ENCODE data around the gene DLGAP1. TPM values are rescaled to one million over a fixed set of nuclear protein-coding genes. Genes with fewer than 3 reads are reported as not detected.

The DLGAP1 gene
- total and polyA plus RNA-seq, 9 donors: 2.0 to 42.7 (median 3.8) TPM

DNA sequence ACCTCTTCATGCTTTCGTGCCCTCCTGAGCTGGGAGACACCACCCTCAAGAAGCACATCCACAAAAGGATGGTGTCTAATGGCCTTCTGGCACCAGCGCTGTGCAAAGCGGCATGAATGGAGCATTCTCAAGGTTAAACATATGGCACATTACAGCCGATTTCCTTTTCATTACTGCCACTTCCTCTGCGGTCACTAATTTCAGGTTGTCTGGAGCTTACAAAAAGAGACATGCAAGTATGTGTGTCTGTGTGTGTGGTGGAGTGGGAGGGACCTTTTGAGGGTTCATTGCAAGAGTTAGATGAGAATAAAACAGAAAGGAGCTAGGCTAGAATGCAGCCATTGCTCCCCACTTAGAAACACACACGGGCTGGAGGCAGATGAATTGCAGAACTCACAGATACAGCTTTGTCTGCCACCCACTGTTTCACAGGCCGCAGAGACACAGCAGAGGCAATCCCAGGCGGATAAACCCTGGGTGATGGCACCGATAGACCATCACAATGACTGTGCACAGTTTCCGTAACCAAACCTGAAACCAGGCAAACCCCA, 929.2 kb downstream of the DLGAP1 start:
- Histone ChIP-seq H3K4me1 (ENCODE audit: insufficient read depth) (no peaks in the 10 kb centered on the region), H3K27me3 (no peaks in the 10 kb centered on the region), H3K36me3 (no peaks in the 10 kb centered on the region), H3K27ac (no peak overlapping the region), H3K4me3 (no peak overlapping the region), H3K9me3 (no peaks in the 10 kb centered on the region)
- intact Hi-C loops (cut with DNase I): no loop called here
- no peak for DNase-seq
- TF ChIP-seq POLR2A (IDR thresholded peaks at IDR 0.05): no peak
- no peak for TF ChIP-seq EP300 (IDR thresholded peaks at IDR 0.05)
- TF ChIP-seq, protein P1, sequence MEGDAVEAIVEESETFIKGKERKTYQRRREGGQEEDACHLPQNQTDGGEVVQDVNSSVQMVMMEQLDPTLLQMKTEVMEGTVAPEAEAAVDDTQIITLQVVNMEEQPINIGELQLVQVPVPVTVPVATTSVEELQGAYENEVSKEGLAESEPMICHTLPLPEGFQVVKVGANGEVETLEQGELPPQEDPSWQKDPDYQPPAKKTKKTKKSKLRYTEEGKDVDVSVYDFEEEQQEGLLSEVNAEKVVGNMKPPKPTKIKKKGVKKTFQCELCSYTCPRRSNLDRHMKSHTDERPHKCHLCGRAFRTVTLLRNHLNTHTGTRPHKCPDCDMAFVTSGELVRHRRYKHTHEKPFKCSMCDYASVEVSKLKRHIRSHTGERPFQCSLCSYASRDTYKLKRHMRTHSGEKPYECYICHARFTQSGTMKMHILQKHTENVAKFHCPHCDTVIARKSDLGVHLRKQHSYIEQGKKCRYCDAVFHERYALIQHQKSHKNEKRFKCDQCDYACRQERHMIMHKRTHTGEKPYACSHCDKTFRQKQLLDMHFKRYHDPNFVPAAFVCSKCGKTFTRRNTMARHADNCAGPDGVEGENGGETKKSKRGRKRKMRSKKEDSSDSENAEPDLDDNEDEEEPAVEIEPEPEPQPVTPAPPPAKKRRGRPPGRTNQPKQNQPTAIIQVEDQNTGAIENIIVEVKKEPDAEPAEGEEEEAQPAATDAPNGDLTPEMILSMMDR (IDR thresholded peaks at IDR 0.05): no peak
- 80 to 83% (median 81%) methylated on average over 10 of the region's 10 CpGs for WGBS, 3 donors

GRCh38 chr18:3524706-3525105, 930.4 kb downstream of the DLGAP1 start:
- Histone ChIP-seq H3K27ac (no peak overlapping the region), H3K4me1 (ENCODE audit: insufficient read depth) (no peaks in the 10 kb centered on the region), H3K36me3 (no peaks in the 10 kb centered on the region), H3K4me3 (no peak overlapping the region), H3K9me3 (no peaks in the 10 kb centered on the region), H3K27me3 (no peaks in the 10 kb centered on the region)
- WGBS, 3 donors: 83 to 89% (median 84%) methylated on average over 5 of the region's 5 CpGs
- intact Hi-C loops (cut with DNase I): no loop called here
- DNase-seq: no peak
- TF ChIP-seq, protein P1 (IDR thresholded peaks at IDR 0.05): no peak
- TF ChIP-seq EP300 (IDR thresholded peaks at IDR 0.05) (no peak), POLR2A (IDR thresholded peaks at IDR 0.05) (no peak)

DNA sequence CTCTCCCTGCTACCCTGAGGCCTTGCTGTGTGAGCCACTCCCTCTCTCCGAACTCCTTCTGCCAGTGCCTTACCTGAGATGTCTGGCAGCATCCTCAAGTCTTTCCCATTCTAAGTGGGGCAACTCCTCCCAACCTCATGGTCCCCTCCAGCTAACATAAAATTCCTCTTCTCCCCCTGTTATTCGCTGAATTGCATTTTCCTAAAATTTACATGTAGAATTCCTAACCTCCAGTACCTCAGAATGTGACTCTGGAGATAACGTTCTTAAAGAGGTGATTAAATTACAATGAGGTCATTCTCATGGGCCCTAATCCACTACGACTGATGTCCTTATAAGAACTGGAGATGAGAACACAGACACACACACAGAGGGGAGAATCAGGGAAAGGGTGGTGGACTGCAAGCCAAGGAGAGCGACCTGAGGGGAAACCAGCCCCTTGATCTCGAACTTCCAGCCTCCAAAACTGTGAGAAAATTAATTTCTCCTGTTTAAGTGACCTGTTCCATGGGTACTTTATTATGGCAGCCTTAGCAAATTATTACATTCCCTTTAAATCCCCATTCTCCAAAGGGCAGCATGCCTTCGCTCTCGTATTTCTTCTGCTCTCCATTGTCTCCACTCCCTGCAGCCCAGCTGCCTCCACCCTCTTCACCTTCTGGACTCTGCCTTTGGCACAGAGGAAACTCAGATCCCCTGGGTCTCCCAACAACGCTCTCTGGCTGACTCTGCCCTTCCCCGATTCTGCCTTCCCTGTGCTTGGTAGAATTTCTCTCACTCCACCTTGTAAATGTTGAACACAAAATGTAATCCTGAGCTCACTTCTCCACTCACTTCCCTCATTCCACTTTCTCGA, 934.6 kb downstream of the DLGAP1 start:
- H3K4me1 ChIP-seq (ENCODE audit: insufficient read depth): no peaks in the 10 kb centered on the region
- intact Hi-C loops (cut with DNase I): no loop called here
- no peaks in the 10 kb centered on the region for H3K27me3 ChIP-seq
- no peaks in the 10 kb centered on the region for H3K9me3 ChIP-seq
- no peak overlapping the region for H3K27ac ChIP-seq
- TF ChIP-seq POLR2A (IDR thresholded peaks at IDR 0.05): no peak
- no peak for TF ChIP-seq EP300 (IDR thresholded peaks at IDR 0.05)
- TF ChIP-seq, protein P1 (IDR thresholded peaks at IDR 0.05): no peak
- no peaks in the 10 kb centered on the region for H3K36me3 ChIP-seq
- H3K4me3 ChIP-seq: no peak overlapping the region
- no peak for DNase-seq
- 78 to 84% (median 82%) methylated on average over 11 of the region's 11 CpGs for WGBS, 3 donors

GRCh38 chr18:3514312-3515216, 940.5 kb downstream of the DLGAP1 start:
- WGBS, 3 donors: 86 to 92% (median 87%) methylated on average over 15 of the region's 15 CpGs
- H3K27ac ChIP-seq: no peak overlapping the region
- no peak overlapping the region for H3K4me3 ChIP-seq
- no peaks in the 10 kb centered on the region for H3K36me3 ChIP-seq
- H3K9me3 ChIP-seq: no peaks in the 10 kb centered on the region
- no peaks in the 10 kb centered on the region for H3K4me1 ChIP-seq (ENCODE audit: insufficient read depth)
- H3K27me3 ChIP-seq: no peaks in the 10 kb centered on the region
- TF ChIP-seq POLR2A (IDR thresholded peaks at IDR 0.05): no peak
- TF ChIP-seq, protein P1 (IDR thresholded peaks at IDR 0.05): no peak
- TF ChIP-seq EP300 (IDR thresholded peaks at IDR 0.05): no peak
- no peak for DNase-seq
- intact Hi-C loops (cut with DNase I): no loop called here
